ENCODE data around the gene FN1.
A peak's percentile ranks its signal among the peaks of the same experiment; 100 is the strongest.

The FN1 gene

GRCh38 chr2:215436705-215437565, 1.1 kb upstream of the FN1 start:
- no peak for DNase-seq (ENCODE audit: low read depth in 1 of 2, low spot score in 1 of 2)
- in situ Hi-C loops (cut with HindIII; ENCODE audit: low pct_unique_long_range_greater_than_20kb, low sequenced_read_pairs): no loop called here
- TF ChIP-seq JUND (IDR thresholded peaks at IDR 0.05; ENCODE audit: low read depth): no peak

GRCh38 chr2:215435280-215435869, 493 bp downstream of the FN1 start:
- in situ Hi-C loops (cut with HindIII; ENCODE audit: low pct_unique_long_range_greater_than_20kb, low sequenced_read_pairs): no loop called here
- peak in 1 of 2 experiments; percentile 9 for DNase-seq (ENCODE audit: low read depth in 1 of 2, low spot score in 1 of 2)
- TF ChIP-seq JUND (IDR thresholded peaks at IDR 0.05; ENCODE audit: low read depth): no peak

- in situ Hi-C loops (cut with HindIII; ENCODE audit: low pct_unique_long_range_greater_than_20kb, low sequenced_read_pairs): no loop called here
- DNase-seq (ENCODE audit: low read depth in 1 of 2, low spot score in 1 of 2): no peak
- TF ChIP-seq JUND (IDR thresholded peaks at IDR 0.05; ENCODE audit: low read depth): no peak
Measured at GRCh38 chr2:215434447-215435279, 1.2 kb downstream of the FN1 start.

- in situ Hi-C loops (cut with HindIII; ENCODE audit: low pct_unique_long_range_greater_than_20kb, low sequenced_read_pairs): no loop called here
- no peak for DNase-seq (ENCODE audit: low read depth in 1 of 2, low spot score in 1 of 2)
- no peak for TF ChIP-seq JUND (IDR thresholded peaks at IDR 0.05; ENCODE audit: low read depth)
Measured at GRCh38 chr2:215432759-215433594, 2.9 kb downstream of the FN1 start.

- no peak for DNase-seq (ENCODE audit: low read depth in 1 of 2, low spot score in 1 of 2)
- no peak for TF ChIP-seq JUND (IDR thresholded peaks at IDR 0.05; ENCODE audit: low read depth)
- in situ Hi-C loops (cut with HindIII; ENCODE audit: low pct_unique_long_range_greater_than_20kb, low sequenced_read_pairs): no loop called here
Measured at GRCh38 chr2:215431778-215432758, 3.8 kb downstream of the FN1 start.

- TF ChIP-seq JUND (IDR thresholded peaks at IDR 0.05; ENCODE audit: low read depth): no peak
- DNase-seq (ENCODE audit: low read depth in 1 of 2, low spot score in 1 of 2): no peak
- in situ Hi-C loops (cut with HindIII; ENCODE audit: low pct_unique_long_range_greater_than_20kb, low sequenced_read_pairs): no loop called here
Measured at GRCh38 chr2:215431290-215431689, 4.6 kb downstream of the FN1 start.

- DNase-seq (ENCODE audit: low read depth in 1 of 2, low spot score in 1 of 2): no peak
- in situ Hi-C loops (cut with HindIII; ENCODE audit: low pct_unique_long_range_greater_than_20kb, low sequenced_read_pairs): no loop called here
- no peak for TF ChIP-seq JUND (IDR thresholded peaks at IDR 0.05; ENCODE audit: low read depth)
Measured at GRCh38 chr2:215430528-215431187, 5.2 kb downstream of the FN1 start.

- in situ Hi-C loops (cut with HindIII; ENCODE audit: low pct_unique_long_range_greater_than_20kb, low sequenced_read_pairs): no loop called here
- no peak for TF ChIP-seq JUND (IDR thresholded peaks at IDR 0.05; ENCODE audit: low read depth)
- no peak for DNase-seq (ENCODE audit: low read depth in 1 of 2, low spot score in 1 of 2)
Measured at GRCh38 chr2:215429424-215429823, 6.4 kb downstream of the FN1 start.

GRCh38 chr2:215428060-215428910, 7.6 kb downstream of the FN1 start:
- no peak for TF ChIP-seq JUND (IDR thresholded peaks at IDR 0.05; ENCODE audit: low read depth)
- in situ Hi-C loops (cut with HindIII; ENCODE audit: low pct_unique_long_range_greater_than_20kb, low sequenced_read_pairs): no loop called here
- no peak for DNase-seq (ENCODE audit: low read depth in 1 of 2, low spot score in 1 of 2)

GRCh38 chr2:215427585-215427984, 8.3 kb downstream of the FN1 start:
- no peak for TF ChIP-seq JUND (IDR thresholded peaks at IDR 0.05; ENCODE audit: low read depth)
- in situ Hi-C loops (cut with HindIII; ENCODE audit: low pct_unique_long_range_greater_than_20kb, low sequenced_read_pairs): no loop called here
- no peak for DNase-seq (ENCODE audit: low read depth in 1 of 2, low spot score in 1 of 2)
